Kidney capillary endothelial cell (primary cell): ENCODE measurements around the gene PTP4A1.
"Not testable (repeated sequence)": the region's sequence is repeated elsewhere in the genome, so short reads cannot be mapped to it uniquely, and the experiment has no call there.

Experiments
- DNase-seq: peaks from one replicate; pipeline ENCODE4 v3.0.0-alpha.2; 2018; ENCODE audit warnings: low spot score

The PTP4A1 gene

DNA sequence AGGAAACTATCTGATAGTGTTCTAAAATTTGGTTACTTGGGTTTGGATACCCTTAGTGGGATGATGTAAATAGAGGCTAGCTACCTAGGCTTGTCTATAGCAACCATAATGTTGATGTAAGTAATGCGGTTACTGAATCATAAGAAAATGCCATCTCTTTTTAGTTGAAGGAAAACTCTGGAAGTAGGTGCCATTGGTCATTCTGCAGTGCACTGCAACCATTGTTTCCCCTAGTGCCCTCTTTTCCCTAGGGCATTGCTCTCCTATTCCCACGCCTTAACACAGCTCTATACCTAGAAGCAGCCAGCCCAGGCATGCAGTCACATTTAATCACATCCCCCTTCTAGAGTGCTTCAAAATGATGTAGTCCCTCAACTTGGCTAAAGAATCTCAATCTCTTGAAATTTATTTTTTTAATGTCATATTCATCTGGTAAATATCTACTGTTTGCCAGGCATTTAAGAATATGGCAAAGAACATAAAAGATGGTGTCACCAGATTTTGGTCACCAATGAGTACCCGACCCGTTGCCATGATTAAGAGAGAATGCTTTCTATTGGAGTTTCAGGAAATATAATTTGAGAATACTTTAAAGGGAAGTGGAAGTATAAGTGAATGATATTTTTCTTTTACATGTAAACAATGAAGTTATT, 10.4 kb downstream of the PTP4A1 start:
- no peak for DNase-seq

DNA sequence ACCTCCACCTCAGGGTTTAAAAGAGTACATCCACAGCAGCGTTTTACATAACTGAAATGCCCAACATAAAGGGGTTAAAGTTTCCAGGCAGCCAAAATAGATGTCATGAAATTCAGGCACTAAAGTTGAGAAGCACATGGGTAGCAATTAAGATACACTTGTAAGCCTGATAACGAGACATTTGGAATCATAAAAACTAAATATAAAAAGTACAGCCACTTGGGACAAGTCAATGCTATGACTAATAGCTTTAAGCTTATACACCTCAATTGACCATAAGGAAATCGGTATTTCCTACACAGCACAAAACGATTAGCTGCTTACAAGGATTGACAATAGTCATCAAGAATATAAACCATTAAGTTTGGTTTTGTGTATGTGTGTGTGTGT, 11.8 kb downstream of the PTP4A1 start:
- DNase-seq = no peak

DNA sequence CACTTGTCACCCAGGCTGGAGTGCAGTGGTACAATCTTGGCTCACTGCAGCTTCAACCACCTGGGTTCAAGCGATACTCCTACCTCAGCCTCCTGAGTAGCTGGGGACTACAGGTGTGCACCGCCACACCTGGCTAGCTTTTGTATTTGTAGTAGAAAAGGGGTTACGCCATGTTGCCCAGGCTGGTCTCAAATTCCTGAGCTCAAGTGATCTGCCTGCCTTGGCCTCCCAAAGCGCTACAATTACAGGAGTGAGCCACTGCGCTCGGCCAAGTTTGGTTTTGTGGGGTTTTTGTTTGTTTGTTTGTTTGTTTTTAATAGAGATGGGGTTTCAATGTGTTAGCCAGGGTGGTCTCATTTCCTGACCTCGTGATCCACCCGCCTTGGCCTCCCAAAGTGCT, 12.3 kb downstream of the PTP4A1 start:
- DNase-seq = no peak

DNA sequence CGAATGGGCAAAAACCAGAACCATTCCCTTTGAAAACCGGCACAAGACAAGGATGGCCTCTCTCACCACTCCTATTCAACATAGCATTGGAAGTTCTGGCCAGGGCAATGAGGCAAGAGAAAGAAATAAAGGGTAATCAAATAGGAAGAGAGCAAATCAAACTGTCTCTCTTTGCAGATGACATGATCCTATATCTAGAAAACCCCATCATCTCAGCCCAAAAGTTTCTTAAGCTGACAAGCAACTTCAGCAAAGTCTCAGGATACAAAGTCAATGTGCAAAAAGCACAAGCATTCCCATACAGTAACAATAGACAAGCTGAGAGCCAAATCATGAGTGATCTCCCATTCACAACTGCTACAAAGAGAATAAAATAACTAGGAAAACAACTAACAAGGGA, 13.4 kb downstream of the PTP4A1 start:
- not testable (repeated sequence) for DNase-seq

DNA sequence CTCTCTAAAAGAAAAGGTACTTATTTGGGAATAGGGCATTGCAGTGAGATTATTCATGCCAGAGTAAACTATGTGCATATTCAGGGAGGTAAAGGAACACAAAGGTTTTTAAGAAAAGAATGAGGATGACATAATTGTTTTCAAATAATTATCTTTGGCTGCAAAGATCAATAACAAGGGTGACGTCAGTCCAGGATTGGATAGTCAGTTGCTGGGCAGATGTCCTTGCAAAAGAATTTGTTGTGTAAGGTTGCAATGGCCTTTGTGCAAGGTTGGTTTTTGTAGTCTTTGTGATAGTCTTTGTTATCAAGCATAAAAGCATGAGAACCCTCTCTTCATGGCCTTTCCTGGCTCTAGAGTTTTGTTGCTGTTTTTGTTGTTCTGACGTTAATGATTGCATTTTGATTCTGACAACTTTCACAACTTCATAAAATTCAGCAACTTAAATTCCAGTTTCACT, 17.7 kb downstream of the PTP4A1 start:
- DNase-seq = no peak

DNA sequence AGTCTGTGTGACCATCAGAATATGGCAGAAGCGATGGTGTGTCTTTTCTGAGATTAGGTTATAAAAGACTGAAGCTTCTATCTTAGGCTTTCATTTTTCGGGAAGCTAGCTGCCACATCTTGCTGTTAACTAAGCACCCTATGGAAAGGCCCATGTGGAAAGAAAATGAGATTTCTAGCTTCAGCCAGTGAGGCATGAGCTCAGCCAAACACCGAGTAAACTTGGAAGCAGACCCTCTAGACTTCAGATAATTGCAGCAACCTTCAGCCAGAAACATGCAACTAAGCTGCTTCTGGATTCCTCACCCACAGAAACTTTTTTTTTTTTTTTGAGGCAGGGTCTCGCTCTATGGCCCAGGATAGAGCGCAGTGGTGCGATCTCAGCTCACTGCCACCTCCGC, 20.6 kb downstream of the PTP4A1 start:
- DNase-seq = no peak

DNA sequence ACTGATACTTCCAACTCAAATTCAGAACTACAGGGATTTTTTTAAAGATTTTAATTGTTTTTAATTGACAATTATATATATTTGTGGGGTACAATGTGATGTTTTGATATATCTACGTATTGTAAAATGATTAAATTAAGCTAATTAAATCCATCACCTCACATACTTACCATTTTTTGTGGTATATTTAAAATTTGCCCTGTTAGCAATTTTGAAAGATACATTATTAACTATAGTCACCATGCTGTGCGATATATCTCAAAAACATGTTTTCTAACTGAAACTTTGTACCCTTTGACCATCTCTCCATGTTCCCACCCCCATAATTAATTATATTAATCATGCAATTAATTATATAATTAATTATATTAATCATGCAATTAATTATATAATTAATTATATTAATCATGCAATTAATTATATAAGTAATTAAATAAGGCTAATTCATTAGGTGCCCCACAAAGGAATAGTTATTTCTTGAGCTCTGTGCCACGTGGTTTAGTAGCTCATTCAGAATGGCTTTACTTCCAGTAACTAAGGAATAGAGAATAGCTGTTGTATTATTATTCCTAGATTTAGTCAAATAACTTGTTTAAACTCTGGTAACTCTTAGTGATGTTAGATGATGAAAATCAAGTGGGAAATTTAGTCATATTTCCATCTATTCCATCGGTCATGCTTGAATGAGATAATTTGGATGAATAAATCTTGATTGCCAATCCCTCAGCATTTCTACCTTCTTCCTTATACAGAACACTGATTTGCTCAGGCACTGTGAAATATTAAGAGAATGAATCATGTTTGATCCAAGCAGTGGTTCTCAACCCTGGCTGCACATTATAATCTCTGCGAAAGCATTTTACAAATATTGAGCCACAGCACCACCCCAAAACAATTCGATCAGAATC, 25.1 kb downstream of the PTP4A1 start:
- DNase-seq = no peak

DNA sequence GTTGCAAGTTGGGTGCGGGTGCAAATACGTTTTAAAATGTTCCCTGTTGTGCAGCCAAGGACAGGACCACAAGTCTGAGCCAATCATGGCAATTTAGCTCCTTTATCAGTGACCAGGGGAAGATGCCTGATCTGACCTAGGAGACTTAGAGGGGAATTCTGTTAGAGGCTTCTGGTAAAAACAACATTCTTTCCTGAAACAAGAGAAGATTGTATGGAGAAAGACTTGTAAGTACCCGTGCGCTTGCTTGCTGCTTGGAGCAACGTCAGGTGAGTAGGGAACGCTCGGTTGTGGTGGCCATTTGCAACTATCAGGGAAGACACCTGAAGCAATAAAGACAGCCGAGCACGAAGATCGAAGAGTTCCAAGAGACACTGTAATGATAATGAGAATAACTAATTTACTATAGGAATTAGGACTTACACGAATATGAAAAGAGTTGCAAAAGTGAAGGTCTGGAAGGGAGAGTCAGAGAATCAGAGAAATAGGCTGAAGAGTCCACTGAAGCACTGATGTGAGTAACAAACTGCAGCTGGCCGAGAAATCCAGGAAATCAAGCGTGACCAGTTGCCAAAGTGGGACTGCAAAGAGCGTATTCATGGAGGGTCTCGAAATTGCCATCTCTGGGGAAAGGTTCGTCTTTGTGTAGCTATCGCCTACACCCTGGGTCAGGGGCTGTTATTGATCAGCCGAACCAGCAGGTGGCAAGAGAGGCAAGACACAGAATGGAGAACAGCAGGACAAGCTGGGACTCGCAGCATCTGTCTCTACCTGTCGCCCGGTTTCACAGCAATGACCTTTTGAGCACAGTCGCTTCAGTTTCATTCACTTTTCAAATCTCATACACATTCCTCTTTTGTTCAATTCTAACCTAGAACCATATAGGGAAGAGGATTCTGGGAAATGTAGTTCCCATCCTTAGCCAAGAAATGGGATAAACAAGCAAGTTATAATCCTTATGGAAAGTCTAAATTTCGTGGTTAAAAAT, 26.1 kb downstream of the PTP4A1 start:
- peak; percentile 40 for DNase-seq

DNA sequence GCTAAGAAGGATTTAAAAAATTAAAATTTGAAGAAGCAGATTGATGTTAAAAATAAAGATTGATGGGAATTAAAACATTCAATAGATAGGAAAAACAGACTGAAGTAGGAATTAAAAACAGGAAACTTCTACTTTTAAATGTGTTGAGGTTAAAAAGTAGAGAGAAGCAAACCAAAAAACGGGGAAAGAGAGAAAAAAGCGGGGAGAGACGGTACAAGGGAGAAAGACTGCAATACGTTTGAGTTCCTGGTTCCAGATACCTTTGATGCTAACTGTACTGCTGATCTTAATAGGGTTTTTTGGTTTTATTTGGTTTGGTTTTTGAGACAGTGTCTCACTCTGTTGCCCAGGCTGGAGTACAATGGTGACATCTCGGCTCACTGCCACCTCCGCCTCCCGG, 27.0 kb downstream of the PTP4A1 start:
- no peak for DNase-seq

DNA sequence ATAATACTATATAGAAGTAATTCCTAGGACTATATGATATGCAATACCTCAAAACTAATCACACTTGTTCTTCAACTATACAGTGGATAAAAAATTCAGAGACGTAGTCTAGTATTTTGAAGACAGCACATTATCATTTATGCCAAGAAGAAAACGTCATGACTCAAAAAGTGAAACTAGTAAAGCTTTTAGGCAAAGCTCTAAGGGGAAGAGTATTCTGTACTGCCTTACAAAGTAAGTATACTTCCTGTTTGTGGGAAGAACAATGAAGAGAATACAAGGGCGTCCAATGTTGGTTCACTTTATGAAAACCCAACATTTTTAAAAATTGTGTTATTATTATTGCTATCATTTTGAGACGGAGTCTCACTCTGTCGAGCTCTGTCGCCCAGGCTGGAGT, 27.9 kb downstream of the PTP4A1 start:
- DNase-seq = no peak

DNA sequence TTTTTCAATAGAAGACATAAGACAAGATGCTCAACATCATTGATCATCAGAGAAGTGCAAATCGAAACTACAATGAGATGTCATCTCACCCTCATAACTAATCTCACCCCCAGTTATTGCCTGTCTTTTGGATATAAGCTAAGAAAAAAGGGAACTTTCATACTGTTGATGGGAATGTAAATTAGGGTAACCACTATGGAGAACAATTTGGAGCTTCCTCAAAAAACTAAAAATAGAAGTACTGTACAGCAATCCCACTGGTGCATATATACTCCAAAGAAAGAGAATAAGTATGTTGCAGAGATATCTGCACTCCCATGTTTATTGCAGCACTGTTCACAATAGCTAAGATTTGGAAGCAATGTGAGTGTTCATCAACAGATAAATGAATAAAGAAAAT, 37.0 kb downstream of the PTP4A1 start:
- no peak for DNase-seq

DNA sequence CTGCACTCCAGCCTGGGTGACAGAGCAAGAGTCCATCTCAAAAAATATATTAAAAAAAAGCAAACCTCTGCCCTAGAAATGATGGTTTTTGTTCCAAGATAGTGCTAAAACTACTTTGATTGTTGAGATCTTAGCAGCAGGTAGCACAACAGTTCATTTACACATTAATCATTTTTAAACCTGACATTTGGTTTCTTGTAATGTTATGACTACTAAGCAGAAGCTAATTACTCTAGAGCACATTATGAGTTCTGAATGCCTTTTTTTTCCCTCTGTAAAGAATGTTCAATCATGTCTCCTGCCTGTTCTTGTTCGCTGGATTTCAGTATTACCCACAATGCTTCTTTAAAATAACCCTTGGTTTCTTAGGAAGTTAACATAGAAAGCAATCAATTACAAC, 38.7 kb downstream of the PTP4A1 start:
- DNase-seq = no peak

DNA sequence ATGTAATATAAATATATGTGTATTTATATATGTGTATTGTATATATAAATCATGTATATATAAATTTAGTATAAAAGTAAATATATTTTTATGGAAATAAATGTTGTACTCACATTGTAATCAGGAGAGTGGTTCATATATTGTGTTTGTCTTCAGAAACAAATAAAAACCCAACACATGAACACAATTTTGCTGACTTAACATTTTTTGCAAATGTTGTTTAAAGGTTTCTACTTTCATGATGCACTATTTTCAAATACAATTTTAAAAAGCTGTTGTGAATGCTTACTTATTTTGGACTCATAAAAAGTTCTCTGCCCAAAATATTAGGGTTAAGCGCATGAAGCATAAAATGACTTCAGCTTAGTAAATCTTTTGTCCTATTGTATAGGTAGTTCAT, 39.3 kb downstream of the PTP4A1 start:
- no peak for DNase-seq

DNA sequence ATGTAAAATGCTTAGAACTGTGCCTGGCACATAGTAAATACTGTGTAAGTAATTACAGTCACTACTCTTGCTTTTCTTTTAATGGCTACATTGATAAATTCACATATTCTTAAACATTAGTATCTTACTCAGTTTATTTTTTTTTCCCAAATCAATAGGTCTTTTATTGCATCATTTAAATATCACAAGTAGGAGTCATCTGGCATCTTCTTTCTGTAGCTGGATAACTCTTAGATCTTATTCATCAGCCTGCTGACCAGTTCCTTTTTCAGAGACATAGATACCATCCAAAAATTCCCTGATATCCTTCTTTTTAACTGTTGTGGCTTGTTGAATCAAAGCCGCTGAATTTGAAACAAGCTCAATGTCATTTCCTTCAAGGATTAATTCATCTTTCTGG, 43.3 kb downstream of the PTP4A1 start:
- no peak for DNase-seq
